ENCODE measurements around the gene BCL7C. TPM values are rescaled to one million over a fixed set of nuclear protein-coding genes. Genes with fewer than 3 reads are reported as not detected.

Gene BCL7C
- total and polyA plus RNA-seq, 10 of the 15 experiments (the other 5 are each of a cell fraction or from before 2014, with no cell fraction given): 1.1 to 30.5 (median 13.7) TPM

- H3K79me2 ChIP-seq (ENCODE audit: control insufficient read depth, insufficient read depth, low read length): no peaks in the 10 kb centered on the region
- H3K27me3 ChIP-seq (replicated peaks in 1 of 2; ENCODE audit: control insufficient read depth in 2 of 2, insufficient read depth in 2 of 2, low read length in 1 of 2): no peaks in the 10 kb centered on the region
- H3K9me3 ChIP-seq (replicated peaks; ENCODE audit: control insufficient read depth, insufficient read depth, low read length): no peaks in the 10 kb centered on the region
- H3K27ac ChIP-seq (ENCODE audit: control insufficient read depth, insufficient read depth): no peak overlapping the region
- POLR2A ChIA-PET: interaction anchor here (0.6 to 2.3 kb wide), 12 partner anchors 10 to 98 kb away, joined by 3 to 13 read pairs (median 6); partner anchors contain the start of gene BCL7C
- H3K9ac ChIP-seq (ENCODE audit: control insufficient read depth, insufficient read depth, low read length): no peak overlapping the region
- H4K20me1 ChIP-seq (ENCODE audit: control insufficient read depth, insufficient read depth): no peaks in the 10 kb centered on the region
- H3K36me3 ChIP-seq (ENCODE audit: control insufficient read depth in 2 of 2, insufficient read depth in 2 of 2, low read length in 1 of 2): no peaks in the 10 kb centered on the region
- in situ Hi-C loops (cut with MboI) (loop anchor here (5.0 kb wide), 1 partner anchor 77 kb away; the partner anchor contains the start of gene FBXL19), intact Hi-C loops (cut with micrococcal nuclease; ENCODE audit: unreplicated experiment) (loop anchor here (1.0 to 2.0 kb wide), 4 partner anchors 50 to 97 kb away; partner anchors contain the start of gene BCL7C)
- H3K4me1 ChIP-seq (ENCODE audit: control insufficient read depth, insufficient read depth, low read length): peaks cover 5% of the 10 kb centered on the region
- RAD21 ChIA-PET (ENCODE audit: unreplicated experiment): interaction anchor here (0.7 to 5.7 kb wide), 24 partner anchors 10 to 184 kb away, joined by 3 to 88 read pairs (median 5); partner anchors contain the start of genes CTF1, FBXL19 and PHKG2
- no TSS peak for BruUV-seq (replicated peaks)
- DNase-seq (ENCODE audit: low read depth, low spot score) (peak; percentile 61), ATAC-seq (peak; percentile 97), FAIRE-seq (peak; percentile 96)
- peak overlapping the region; percentile 31; the same call in 1 of the 2 replicates for H3K4me2 ChIP-seq (ENCODE audit: control insufficient read depth, insufficient read depth)
- 45% methylated on average over 8 of the region's 8 CpGs for WGBS (ENCODE audit: insufficient coverage, insufficient replicate concordance, low lambda C conversion rate, missing lambda C conversion rate)
- CTCF ChIA-PET: interaction anchor here (0.6 to 5.6 kb wide), 40 partner anchors 8 to 1024 kb away, joined by 3 to 174 read pairs (median 5); partner anchors contain the start of genes BCL7C, CTF1 and ZNF843
- SMC1A ChIA-PET (ENCODE audit: uncharacterized antibody, unreplicated experiment): interaction anchor here (0.6 to 8.0 kb wide), 25 partner anchors 9 to 612 kb away, joined by 3 to 146 read pairs (median 5); partner anchors contain the start of gene CTF1
- peak overlapping the region; percentile 86 for H2AFZ ChIP-seq (ENCODE audit: control insufficient read depth, low read depth, low read length)
- H3K4me3 ChIP-seq: no peak overlapping the region
- no peak for TF ChIP-seq CUX1 (IDR thresholded peaks at IDR 0.05; ENCODE audit: insufficient replicate concordance, low read depth, low read length)
- TF ChIP-seq YY1 (IDR thresholded peaks at IDR 0.05; ENCODE audit: low read depth, low read length): peak; percentile 69
- peak; percentile 54; the same call in 1 of the 2 replicates for TF ChIP-seq IRF4 (IDR thresholded peaks at IDR 0.05; ENCODE audit: low read depth, low read length)
- TF ChIP-seq ETV6 (conservative IDR thresholded peaks at IDR 0.05 in 1 of 2, IDR thresholded peaks at IDR 0.05 in 1 of 2; ENCODE audit: borderline replicate concordance in 1 of 2, low read depth in 1 of 2): peak in 1 of 2 experiments; percentile 64; a peak in 1 of 4 replicates
- TF ChIP-seq CTCF (IDR thresholded peaks at IDR 0.05 in 2 of 3, conservative IDR thresholded peaks at IDR 0.05 in 1 of 3; ENCODE audit: control insufficient read depth in 2 of 3, extremely low read depth in 1 of 3, insufficient read depth in 1 of 3, low read depth in 3 of 3, low read length in 3 of 3): peak; percentile 89 to 95 (median 93); a peak in 5 of 6 replicates
- TF ChIP-seq NBN (IDR thresholded peaks at IDR 0.05): 0 out of 2 replicates have a peak, but pooled peaks have one; percentile 48
- TF ChIP-seq E4F1 (IDR thresholded peaks at IDR 0.05; ENCODE audit: borderline replicate concordance, partially characterized antibody): no peak
- TF ChIP-seq USF1 (IDR thresholded peaks at IDR 0.05; ENCODE audit: borderline replicate concordance, extremely low read length, insufficient read depth, low read depth, low read length): no peak
- TF ChIP-seq RAD21 (IDR thresholded peaks at IDR 0.05; ENCODE audit: insufficient read depth, low read depth, low read length): peak; percentile 99
Measured at GRCh38 chr16:30844671-30845449, 49.0 kb downstream of the BCL7C start.

All from GM12878 (cell line).